Measurements from ENCODE around the gene ZNF8.

- TF ChIP-seq CTCF (conservative IDR thresholded peaks at IDR 0.05; ENCODE audit: low read depth, low read length) (no peak), USF2 (IDR thresholded peaks at IDR 0.05; ENCODE audit: low read depth, low read length) (no peak), POLR2A (IDR thresholded peaks at IDR 0.05; ENCODE audit: low read depth, low read length) (no peak), SMC3 (IDR thresholded peaks at IDR 0.05; ENCODE audit: low read depth, low read length) (no peak), CEBPB (IDR thresholded peaks at IDR 0.05; ENCODE audit: low read depth, low read length) (no peak), FOS (IDR thresholded peaks at IDR 0.05; ENCODE audit: low read depth, low read length) (no peak), RFX5 (IDR thresholded peaks at IDR 0.05; ENCODE audit: low read depth, low read length) (no peak), MXI1 (IDR thresholded peaks at IDR 0.05; ENCODE audit: borderline replicate concordance, low read depth, low read length) (no peak), NFE2L2 (IDR thresholded peaks at IDR 0.05; ENCODE audit: low read depth, low read length) (no peak), MAFK (IDR thresholded peaks at IDR 0.05; ENCODE audit: low read depth, low read length) (no peak), RAD21 (IDR thresholded peaks at IDR 0.05; ENCODE audit: low read length) (no peak), RCOR1 (IDR thresholded peaks at IDR 0.05; ENCODE audit: insufficient replicate concordance, low read length) (no peak), ELK1 (IDR thresholded peaks at IDR 0.05; ENCODE audit: borderline replicate concordance, low read depth, low read length) (no peak), MAZ (IDR thresholded peaks at IDR 0.05; ENCODE audit: borderline replicate concordance, low read depth, low read length) (no peak)
Observed at GRCh38 chr19:58332697-58333096, 53.9 kb downstream of the ZNF8 start.
